Endothelial cell of umbilical vein (primary cell): ENCODE results near the gene CREB3L2. TPM values are rescaled to one million over a fixed set of nuclear protein-coding genes. Genes with fewer than 3 reads are reported as not detected.

Experiments used
- BruUV-seq: library from RNA; stranded (reverse); fragments of 400-500 nt; replicated peaks from 2 replicates; lab custom pipeline; 2021; lab: Mats Ljungman, UMichigan
- CTCF ChIA-PET: fragments of 300-600, 350-600 bp; sonication (Branson Sonifier 250); formaldehyde crosslinking; loops from one replicate; lab custom pipeline; 2021; ENCODE audit warnings: antibody characterized with exemption, inconsistent platforms; lab: Charles Lee
- POLR2A ChIA-PET: fragments of 300-600, 350-600 bp; sonication (Branson Sonifier 250); formaldehyde crosslinking; loops from one replicate; lab custom pipeline; 2021; ENCODE audit warnings: antibody characterized with exemption, inconsistent platforms; lab: Charles Lee
- DNase-seq: peaks from one replicate; pipeline ENCODE4 v3.0.0-alpha.2; 2011; ENCODE audit warnings: low read depth, low spot score
- FAIRE-seq: peaks from 2 replicates; lab custom pipeline; 2011; peaks lifted over from hg19 to GRCh38; lab: Jason Lieb, UNC
- H2AFZ ChIP-seq: 2 replicates; pipeline ENCODE4 v1.6.0; 2012; ENCODE audit warnings: low read depth, low read length, control low read depth, inconsistent platforms
- H3K27ac ChIP-seq: 2 replicates; pipeline ENCODE4 v1.5.1; 2011; ENCODE audit warnings: low read depth, mild to moderate bottlenecking, control low read depth, low read length, moderate library complexity; ENCODE audit not compliant: insufficient read depth
- H3K27me3 ChIP-seq, 2 experiments: 2 replicates each; pipeline versions ENCODE4 v1.6.0 to v1.6.1; 2011; ENCODE audit warnings: low read length in 2 of 2, mixed read lengths in 1 of 2; ENCODE audit not compliant: control insufficient read depth in 2 of 2, insufficient read depth in 2 of 2
- H3K36me3 ChIP-seq, 2 experiments: 2 replicates in 1 of 2; 3 replicates in 1 of 2; pipeline ENCODE4 v1.5.1; 2011; ENCODE audit warnings: low read length in 2 of 2, mild to moderate bottlenecking in 1 of 2, moderate library complexity in 1 of 2; ENCODE audit not compliant: control insufficient read depth in 2 of 2, insufficient read depth in 2 of 2; ENCODE audit errors: extremely low read depth in 1 of 2
- H3K4me1 ChIP-seq: 3 replicates; pipeline ENCODE4 v1.5.1; 2011; ENCODE audit warnings: mild to moderate bottlenecking, low read length; ENCODE audit not compliant: control insufficient read depth, insufficient read depth; ENCODE audit errors: extremely low read depth
- H3K4me2 ChIP-seq: 2 replicates; pipeline ENCODE4 v1.6.1; 2011; ENCODE audit warnings: low read length, control low read depth, mixed read lengths; ENCODE audit not compliant: insufficient read depth
- H3K4me3 ChIP-seq, 3 experiments: fragments of 200-600 bp in 1 of 3; sonication (generic), shearing (Covaris generic) in 1 of 3; replicated peaks in 1 of 3; 2 replicates each; pipeline ENCODE4 v1.5.1; 2011 to 2016; ENCODE audit warnings: control low read depth in 3 of 3, low read length in 3 of 3, mild to moderate bottlenecking in 2 of 3, inconsistent platforms in 1 of 3, low read depth in 1 of 3, moderate library complexity in 1 of 3; ENCODE audit not compliant: insufficient read depth in 1 of 3
- H3K79me2 ChIP-seq: 2 replicates; pipeline ENCODE4 v1.6.0; 2012; ENCODE audit warnings: low read length, inconsistent platforms; ENCODE audit not compliant: control insufficient read depth, insufficient read depth
- H3K9ac ChIP-seq: replicated peaks from 2 replicates; pipeline ENCODE3; 2011; ENCODE audit warnings: low read length, control low read depth; ENCODE audit not compliant: insufficient read depth; ENCODE audit errors: extremely low read depth
- H3K9me1 ChIP-seq: replicated peaks from 3 replicates; pipeline ENCODE4 v1.6.0; 2011; ENCODE audit warnings: mild to moderate bottlenecking, low read length; ENCODE audit not compliant: control insufficient read depth, insufficient read depth; ENCODE audit errors: extremely low read depth
- H3K9me3 ChIP-seq: replicated peaks from 2 replicates; pipeline ENCODE4 v1.5.1; 2012; ENCODE audit warnings: low read length, inconsistent platforms; ENCODE audit not compliant: control insufficient read depth, insufficient read depth
- H4K20me1 ChIP-seq: replicated peaks from 2 replicates; pipeline ENCODE3; 2011; ENCODE audit warnings: mild to moderate bottlenecking, low read length; ENCODE audit not compliant: control insufficient read depth, insufficient read depth; ENCODE audit errors: extremely low read depth
- EZH2 ChIP-seq: IDR thresholded peaks from 2 replicates; pipeline ENCODE4 v1.6.1; 2012; ENCODE audit warnings: borderline replicate concordance, low read depth, mild to moderate bottlenecking, moderate library complexity, low read length, inconsistent platforms; ENCODE audit not compliant: severe bottlenecking
- FOS ChIP-seq: IDR thresholded peaks from 2 replicates; pipeline ENCODE4 v1.6.1; 2011; ENCODE audit warnings: mild to moderate bottlenecking, low read length, moderate library complexity, borderline replicate concordance; ENCODE audit not compliant: insufficient read depth
- GATA2 ChIP-seq: IDR thresholded peaks from 2 replicates; pipeline ENCODE4 v1.7.0; 2011; ENCODE audit warnings: low read depth, mild to moderate bottlenecking, moderate library complexity, mixed read lengths, low read length; ENCODE audit not compliant: insufficient read length, insufficient read depth
- JUN ChIP-seq: IDR thresholded peaks from 2 replicates; pipeline ENCODE4 v1.6.1; 2011; ENCODE audit warnings: borderline replicate concordance, low read depth; ENCODE audit not compliant: insufficient read length, insufficient read depth
- MYC ChIP-seq: IDR thresholded peaks from one replicate; pipeline ENCODE4 v1.6.1; 2011; ENCODE audit warnings: mild to moderate bottlenecking, low read depth, low read length
- POLR2A ChIP-seq: IDR thresholded peaks from 2 replicates; pipeline ENCODE4 v1.6.1; 2012; ENCODE audit warnings: low read depth, mild to moderate bottlenecking, control low read depth, low read length
- POLR2AphosphoS5 ChIP-seq: IDR thresholded peaks from 2 replicates; pipeline ENCODE4 v1.6.1; 2012; ENCODE audit warnings: low read depth, mild to moderate bottlenecking, control low read depth, low read length, moderate library complexity; ENCODE audit not compliant: insufficient read depth
- dilution Hi-C: fragments of 300-500 bp; cut with MboI; formaldehyde crosslinking; loops from one replicate; pipeline ENCODE4 v1.15.0; 2019; ENCODE audit warnings: low sequenced_read_pairs; ENCODE audit not compliant: extremely low pct_ligation_motif_present
- intact Hi-C: fragments of 100-400 bp; cut with micrococcal nuclease; formaldehyde crosslinking; loops from one replicate; pipeline ENCODE4 v1.10.0; 2022
- polyA plus RNA-seq, 4 experiments: library from polyadenylated mRNA; depleted of rRNA in 3 of 4; stranded (reverse) in 3 of 4; unstranded in 1 of 4; fragments of >200 nt; gene quantifications; 2 replicates each; pipeline versions ENCODE4 v1.2.1 to v1.2.3, GENCODE V29; 2011 to 2012; ENCODE audit warnings: missing spikeins in 1 of 4
- total RNA-seq: library from RNA; stranded (reverse); gene quantifications from 2 replicates; pipeline ENCODE4 v1.2.3, GENCODE V29; 2021
- TF ChIP-seq, protein P1 (sequence below): IDR thresholded peaks from 2 replicates; pipeline ENCODE4 v1.6.1; 2011; ENCODE audit not compliant: insufficient read depth, insufficient read length
- TF ChIP-seq, protein P2 (sequence below), 2 donors: IDR thresholded peaks; 1 replicate in 1 of 2; 2 replicates in 1 of 2; pipeline ENCODE4 v1.5.1; 2011; ENCODE audit warnings: low read length in 2 of 2, mild to moderate bottlenecking in 2 of 2, moderate library complexity in 2 of 2, control low read depth in 1 of 2, inconsistent platforms in 1 of 2, low read depth in 1 of 2; ENCODE audit not compliant: insufficient read depth in 1 of 2; ENCODE audit errors: extremely low read depth in 1 of 2

CREB3L2 gene
- total and polyA plus RNA-seq, 2 donors (not counting 3 experiments of a cell fraction or from before 2014, with no cell fraction given) = 32.1 to 93.4 TPM

DNA sequence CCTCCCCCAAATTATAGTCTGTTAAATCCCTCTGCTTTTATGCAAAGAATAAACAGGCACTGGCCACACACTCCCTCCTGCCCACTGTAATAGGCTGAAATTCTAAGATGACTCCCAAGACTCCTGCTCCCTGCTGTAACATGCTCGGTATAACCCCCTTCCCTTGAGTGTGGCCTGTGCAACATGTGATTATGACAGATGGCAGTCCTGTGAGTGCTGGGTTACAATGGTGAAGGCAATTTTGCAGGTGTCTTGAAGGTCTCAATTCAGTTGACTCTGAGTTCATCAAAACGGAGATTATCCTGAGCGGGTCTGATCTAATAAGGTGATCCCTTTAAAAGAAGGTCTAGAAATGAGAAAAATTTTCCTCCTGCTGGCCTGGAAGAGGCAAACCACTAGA, 55.9 kb downstream of the CREB3L2 start:
- intact Hi-C loops = no loop called here
- POLR2A ChIA-PET = interaction anchor here (0.7 kb wide), 1 partner anchor 40 kb away, joined by 3 read pairs; no protein-coding TSS in a partner anchor
- BruUV-seq = no TSS peak

DNA sequence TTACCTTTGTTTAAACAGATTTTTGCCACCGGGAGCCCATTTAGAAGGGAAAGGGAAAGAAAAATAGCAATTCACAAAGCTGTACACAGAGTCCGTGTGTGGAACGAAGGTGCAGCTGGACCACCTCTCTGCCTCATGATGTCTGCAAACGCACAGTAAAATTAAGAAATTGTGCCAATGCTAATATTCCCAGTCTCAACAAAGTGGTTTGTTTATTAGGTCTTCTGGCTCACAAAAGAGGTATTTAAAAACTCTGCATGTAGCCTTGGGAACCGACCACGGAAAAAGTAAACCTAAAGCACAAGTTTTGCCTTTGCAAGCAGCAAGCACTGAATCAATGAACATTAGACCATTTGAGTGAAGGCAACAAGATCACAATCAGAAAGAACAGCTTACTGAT, 57.7 kb downstream of the CREB3L2 start:
- Histone ChIP-seq H3K9ac (no peak overlapping the region), H3K4me1 (no peaks in the 10 kb centered on the region), H3K27me3 (no peaks in the 10 kb centered on the region), H3K9me3 (no peaks in the 10 kb centered on the region), H3K9me1 (no peaks in the 10 kb centered on the region), H4K20me1 (peaks cover 3% of the 10 kb centered on the region), H3K4me2 (no peak overlapping the region), H2AFZ (no peak overlapping the region), H3K79me2 (peaks cover 50% of the 10 kb centered on the region), H3K27ac (no peak overlapping the region), H3K4me3 (no peak overlapping the region), H3K36me3 (no peaks in the 10 kb centered on the region)
- TF ChIP-seq MYC (no peak), POLR2AphosphoS5 (no peak), JUN (no peak), EZH2 (no peak), POLR2A (no peak), GATA2 (no peak), FOS (no peak)
- TF ChIP-seq, protein P1, sequence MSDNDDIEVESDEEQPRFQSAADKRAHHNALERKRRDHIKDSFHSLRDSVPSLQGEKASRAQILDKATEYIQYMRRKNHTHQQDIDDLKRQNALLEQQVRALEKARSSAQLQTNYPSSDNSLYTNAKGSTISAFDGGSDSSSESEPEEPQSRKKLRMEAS = no peak
- TF ChIP-seq, protein P2, sequence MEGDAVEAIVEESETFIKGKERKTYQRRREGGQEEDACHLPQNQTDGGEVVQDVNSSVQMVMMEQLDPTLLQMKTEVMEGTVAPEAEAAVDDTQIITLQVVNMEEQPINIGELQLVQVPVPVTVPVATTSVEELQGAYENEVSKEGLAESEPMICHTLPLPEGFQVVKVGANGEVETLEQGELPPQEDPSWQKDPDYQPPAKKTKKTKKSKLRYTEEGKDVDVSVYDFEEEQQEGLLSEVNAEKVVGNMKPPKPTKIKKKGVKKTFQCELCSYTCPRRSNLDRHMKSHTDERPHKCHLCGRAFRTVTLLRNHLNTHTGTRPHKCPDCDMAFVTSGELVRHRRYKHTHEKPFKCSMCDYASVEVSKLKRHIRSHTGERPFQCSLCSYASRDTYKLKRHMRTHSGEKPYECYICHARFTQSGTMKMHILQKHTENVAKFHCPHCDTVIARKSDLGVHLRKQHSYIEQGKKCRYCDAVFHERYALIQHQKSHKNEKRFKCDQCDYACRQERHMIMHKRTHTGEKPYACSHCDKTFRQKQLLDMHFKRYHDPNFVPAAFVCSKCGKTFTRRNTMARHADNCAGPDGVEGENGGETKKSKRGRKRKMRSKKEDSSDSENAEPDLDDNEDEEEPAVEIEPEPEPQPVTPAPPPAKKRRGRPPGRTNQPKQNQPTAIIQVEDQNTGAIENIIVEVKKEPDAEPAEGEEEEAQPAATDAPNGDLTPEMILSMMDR (IDR thresholded peaks at IDR 0.05; ENCODE audit: extremely low read depth in 1 of 2, insufficient read depth in 1 of 2, low read depth in 1 of 2, low read length in 2 of 2) = no peak
- dilution Hi-C loops = no loop called here
- no TSS peak for BruUV-seq
- no peak for FAIRE-seq
- ChIA-PET POLR2A (no interaction called here), CTCF (no interaction called here)
- peak; percentile 15 for DNase-seq
- intact Hi-C loops = no loop called here

More for the DNA sequence above, 55.9 kb downstream of the CREB3L2 start:
- TF ChIP-seq, protein P1 = no peak
- TF ChIP-seq MYC (no peak), JUN (no peak)
- Histone ChIP-seq H4K20me1 (peaks cover 3% of the 10 kb centered on the region), H3K4me1 (no peaks in the 10 kb centered on the region), H3K9me1 (no peaks in the 10 kb centered on the region), H3K36me3 (no peaks in the 10 kb centered on the region), H3K4me2 (no peak overlapping the region), H2AFZ (no peak overlapping the region), H3K4me3 (no peak overlapping the region), H3K9ac (no peak overlapping the region), H3K27me3 (no peaks in the 10 kb centered on the region), H3K27ac (no peak overlapping the region), H3K79me2 (peaks cover 48% of the 10 kb centered on the region), H3K9me3 (no peaks in the 10 kb centered on the region)
- dilution Hi-C loops = no loop called here
- CTCF ChIA-PET = interaction anchor here (1.3 kb wide), 1 partner anchor 15 kb away, joined by 3 read pairs; no protein-coding TSS in a partner anchor
- FAIRE-seq = no peak
- DNase-seq = no peak
